ENCODE data around the gene TLDC2.

The TLDC2 gene

GRCh38 chr20:36881331-36881730 lies 5.4 kb downstream of the TLDC2 start:
- no peak for DNase-seq (ENCODE audit: extremely low read depth, low read depth)
- no peak overlapping the region for H3K4me3 ChIP-seq (replicated peaks; ENCODE audit: low read depth, low read length)
- no peak for TF ChIP-seq CTCF (IDR thresholded peaks at IDR 0.05; ENCODE audit: low read depth, low read length, missing control alignments)

GRCh38 chr20:36881888-36882287 lies 6.0 kb downstream of the TLDC2 start:
- H3K4me3 ChIP-seq (replicated peaks; ENCODE audit: low read depth, low read length), result no peak overlapping the region
- DNase-seq (ENCODE audit: extremely low read depth, low read depth), result no peak
- no peak for TF ChIP-seq CTCF (IDR thresholded peaks at IDR 0.05; ENCODE audit: low read depth, low read length, missing control alignments)

- DNase-seq (ENCODE audit: extremely low read depth, low read depth), result no peak
- H3K4me3 ChIP-seq (replicated peaks; ENCODE audit: low read depth, low read length), result no peak overlapping the region
- no peak for TF ChIP-seq CTCF (IDR thresholded peaks at IDR 0.05; ENCODE audit: low read depth, low read length, missing control alignments)
Observed at GRCh38 chr20:36883977-36884535, 8.1 kb downstream of the TLDC2 start.

- DNase-seq (ENCODE audit: extremely low read depth, low read depth), result no peak
- TF ChIP-seq CTCF (IDR thresholded peaks at IDR 0.05; ENCODE audit: low read depth, low read length, missing control alignments), result no peak
- H3K4me3 ChIP-seq (replicated peaks; ENCODE audit: low read depth, low read length), result no peak overlapping the region
Observed at GRCh38 chr20:36885356-36885755, 9.4 kb downstream of the TLDC2 start.

GRCh38 chr20:36886859-36887751 lies 11.2 kb downstream of the TLDC2 start:
- H3K4me3 ChIP-seq (replicated peaks; ENCODE audit: low read depth, low read length), result peak overlapping the region; percentile 37
- peak; percentile 97 for TF ChIP-seq CTCF (IDR thresholded peaks at IDR 0.05; ENCODE audit: low read depth, low read length, missing control alignments)
- peak; percentile 71 for DNase-seq (ENCODE audit: extremely low read depth, low read depth)

GRCh38 chr20:36887752-36888090 lies 11.8 kb downstream of the TLDC2 start:
- H3K4me3 ChIP-seq (replicated peaks; ENCODE audit: low read depth, low read length), result peak overlapping the region; percentile 37
- no peak for DNase-seq (ENCODE audit: extremely low read depth, low read depth)
- TF ChIP-seq CTCF (IDR thresholded peaks at IDR 0.05; ENCODE audit: low read depth, low read length, missing control alignments), result no peak

Data from HFF-Myc (cell line).